ENCODE data around the gene ETV6. TPM values are rescaled to one million over a fixed set of nuclear protein-coding genes. Genes with fewer than 3 reads are reported as not detected.

ETV6 gene
- total RNA-seq, 1 donor from 2014 or later = 72.7 TPM

- intact Hi-C loops (cut with micrococcal nuclease) = no loop called here
Measured at GRCh38 chr12:11689591-11690186, 40.2 kb downstream of the ETV6 start.

- intact Hi-C loops (cut with micrococcal nuclease) = no loop called here
Measured at GRCh38 chr12:11693067-11693466, 43.6 kb downstream of the ETV6 start.

DNA sequence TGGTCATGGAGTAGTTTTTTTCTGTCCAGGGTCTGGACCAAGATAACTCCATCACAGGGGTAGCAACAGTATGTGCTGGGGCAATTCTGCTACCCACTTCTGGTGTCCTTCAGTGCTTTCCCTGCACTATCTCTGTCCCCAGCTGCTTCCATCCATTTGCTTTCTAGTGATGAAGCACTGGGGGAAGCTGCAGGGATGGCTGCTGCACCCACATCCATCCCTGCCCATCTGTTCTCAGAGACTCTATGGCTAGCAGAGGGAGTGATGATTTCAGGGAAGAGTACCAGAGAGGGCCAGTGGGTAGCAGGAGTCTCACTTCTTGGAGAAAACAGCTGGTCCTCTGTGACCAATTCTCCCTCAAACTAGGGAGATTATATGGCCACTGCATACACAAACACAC is 44.1 kb downstream of the ETV6 start:
- intact Hi-C loops (cut with micrococcal nuclease) = no loop called here

DNA sequence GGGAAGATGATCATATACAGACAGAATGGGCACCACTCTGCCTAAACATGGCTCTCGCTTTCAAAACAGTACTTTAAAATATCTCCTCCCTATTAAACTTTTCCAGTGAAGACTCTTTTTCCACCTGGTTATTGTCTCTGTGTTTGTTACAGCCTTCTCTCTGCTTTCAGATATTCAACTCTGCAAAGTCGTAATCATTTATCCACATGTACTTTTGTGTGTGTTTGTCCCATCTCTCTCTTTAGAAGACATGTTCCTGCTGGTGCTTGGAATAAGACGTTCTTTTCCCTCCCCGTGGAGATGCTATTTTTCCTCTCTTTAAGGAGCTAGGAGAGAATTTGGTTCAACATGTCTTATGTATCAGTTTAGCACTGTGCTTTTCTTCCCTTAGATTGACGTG is 45.1 kb downstream of the ETV6 start:
- intact Hi-C loops (cut with micrococcal nuclease) = no loop called here

- intact Hi-C loops (cut with micrococcal nuclease) = no loop called here
Measured at GRCh38 chr12:11695321-11695720, 45.8 kb downstream of the ETV6 start.

DNA sequence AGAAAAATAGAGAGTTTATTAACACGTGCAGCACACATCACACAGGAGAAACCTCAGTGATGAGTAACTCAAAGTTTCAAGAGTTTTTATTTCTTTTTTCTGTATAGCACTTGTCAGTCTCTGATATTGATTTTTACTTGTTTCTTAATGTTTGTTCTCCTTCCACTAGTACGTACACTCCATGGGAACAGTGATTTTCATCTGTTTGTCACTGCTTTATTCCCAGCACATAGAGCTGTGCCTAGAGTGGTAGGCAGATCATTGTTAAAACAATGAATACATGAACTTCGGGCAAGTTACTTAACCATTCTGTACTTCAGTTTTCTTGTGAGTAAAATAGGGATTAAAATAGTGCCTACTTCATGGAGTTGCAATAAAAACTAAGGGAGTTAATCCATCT is 46.6 kb downstream of the ETV6 start:
- intact Hi-C loops (cut with micrococcal nuclease) = no loop called here

GRCh38 chr12:11697131-11697530 is 47.7 kb downstream of the ETV6 start:
- intact Hi-C loops (cut with micrococcal nuclease) = no loop called here

- intact Hi-C loops (cut with micrococcal nuclease) = no loop called here
Measured at GRCh38 chr12:11697670-11698387, 48.4 kb downstream of the ETV6 start.

DNA sequence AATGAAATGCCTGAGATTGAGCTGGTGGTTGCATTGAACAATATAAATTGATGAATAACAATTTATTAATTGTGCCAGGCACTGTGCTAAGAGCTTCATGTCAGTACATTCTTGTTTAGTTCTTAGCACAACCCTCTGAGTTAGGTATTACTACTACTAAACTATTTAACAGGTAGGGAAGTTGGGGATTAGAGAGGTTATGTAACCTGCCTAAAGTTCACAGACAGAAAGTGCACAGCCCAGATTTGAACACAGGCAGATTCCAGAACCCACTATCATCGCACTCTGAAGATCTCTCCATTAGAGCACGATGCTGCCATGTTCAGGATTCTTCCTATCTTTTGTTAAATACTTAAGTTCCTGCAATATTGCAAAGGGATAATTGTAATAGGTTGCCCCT is 49.3 kb downstream of the ETV6 start:
- intact Hi-C loops (cut with micrococcal nuclease) = no loop called here

DNA sequence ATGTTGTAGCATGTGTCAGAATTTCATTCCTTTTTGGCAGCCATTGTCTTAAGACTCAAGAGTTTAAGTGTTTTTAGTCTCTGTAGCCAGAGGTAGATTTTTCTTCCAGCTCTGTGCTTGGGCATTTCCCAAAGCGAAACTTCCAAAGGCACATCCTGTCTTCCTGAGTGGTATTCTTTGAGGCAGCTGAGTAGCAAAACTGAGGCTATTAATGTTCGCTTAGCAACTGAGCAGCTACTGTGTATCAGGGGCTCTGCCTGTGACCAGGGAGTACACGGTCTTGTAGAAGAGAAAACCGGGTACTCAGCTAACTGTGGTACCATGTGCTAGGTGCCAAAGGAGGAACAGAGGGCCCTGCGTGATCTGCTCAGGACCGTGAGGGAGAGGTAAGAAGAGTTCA is 52.0 kb downstream of the ETV6 start:
- intact Hi-C loops (cut with micrococcal nuclease) = no loop called here

DNA sequence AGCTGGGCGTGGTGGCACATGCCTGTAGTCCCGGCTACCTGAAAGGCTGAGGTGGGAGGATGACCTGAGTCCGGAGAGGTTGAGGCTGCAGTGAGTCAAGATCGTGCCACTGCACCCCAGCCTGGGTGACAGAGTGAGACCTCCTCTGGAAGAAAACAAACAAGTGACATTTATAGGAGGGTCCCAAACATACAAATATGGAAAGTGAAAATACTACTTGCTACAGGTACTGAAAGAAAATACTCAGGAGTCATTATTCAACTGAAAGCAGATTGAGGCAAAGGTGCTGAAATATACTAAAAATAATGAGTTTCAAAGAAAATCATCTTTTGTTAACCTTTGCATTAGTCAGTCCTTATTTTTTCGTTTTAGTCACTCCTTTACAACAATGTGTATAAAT is 53.5 kb downstream of the ETV6 start:
- intact Hi-C loops (cut with micrococcal nuclease) = no loop called here

DNA sequence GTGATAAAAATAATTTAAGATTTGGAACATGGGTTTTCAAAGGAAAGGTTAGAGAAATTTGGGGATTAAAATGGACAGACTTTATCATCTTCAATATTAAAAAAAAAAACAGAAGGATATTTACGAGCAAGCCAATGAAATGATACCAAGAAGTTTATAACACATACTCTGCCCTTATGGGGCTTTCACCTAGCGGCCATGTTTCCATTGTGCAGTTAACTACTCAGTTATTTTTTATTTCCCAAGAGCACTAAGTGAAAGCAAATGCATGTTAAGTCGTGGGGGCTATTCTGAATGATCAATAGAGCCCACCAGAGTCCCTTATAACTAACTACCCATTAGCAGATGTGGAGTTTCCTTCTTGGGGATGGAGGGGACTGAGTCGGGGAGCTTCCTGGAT is 53.9 kb downstream of the ETV6 start:
- intact Hi-C loops (cut with micrococcal nuclease) = no loop called here

DNA sequence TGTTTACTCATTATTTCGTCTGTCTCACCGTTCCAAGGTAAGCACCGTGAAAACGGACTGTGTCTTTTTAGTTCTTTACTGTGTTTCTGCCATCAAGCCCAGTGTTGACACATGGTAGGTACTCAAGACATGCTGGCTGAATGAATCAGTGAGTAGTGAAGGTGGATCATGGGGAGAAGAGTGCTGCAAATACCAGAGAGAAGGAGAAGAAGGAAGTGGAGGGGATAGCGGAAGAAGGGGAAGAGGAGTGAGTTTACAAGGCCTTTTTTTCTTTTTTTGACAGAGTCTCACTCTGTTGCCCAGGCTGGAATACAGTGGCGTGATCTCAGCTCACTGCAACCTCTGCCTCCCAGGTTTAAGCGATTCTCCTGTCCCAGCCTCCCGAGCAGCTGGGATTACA is 54.6 kb downstream of the ETV6 start:
- intact Hi-C loops (cut with micrococcal nuclease) = no loop called here

- intact Hi-C loops (cut with micrococcal nuclease) = no loop called here
Measured at GRCh38 chr12:11705010-11705409, 55.5 kb downstream of the ETV6 start.

GRCh38 chr12:11706509-11707379 is 57.3 kb downstream of the ETV6 start:
- intact Hi-C loops (cut with micrococcal nuclease) = no loop called here

- intact Hi-C loops (cut with micrococcal nuclease) = no loop called here
Measured at GRCh38 chr12:11707535-11707934, 58.1 kb downstream of the ETV6 start.

DNA sequence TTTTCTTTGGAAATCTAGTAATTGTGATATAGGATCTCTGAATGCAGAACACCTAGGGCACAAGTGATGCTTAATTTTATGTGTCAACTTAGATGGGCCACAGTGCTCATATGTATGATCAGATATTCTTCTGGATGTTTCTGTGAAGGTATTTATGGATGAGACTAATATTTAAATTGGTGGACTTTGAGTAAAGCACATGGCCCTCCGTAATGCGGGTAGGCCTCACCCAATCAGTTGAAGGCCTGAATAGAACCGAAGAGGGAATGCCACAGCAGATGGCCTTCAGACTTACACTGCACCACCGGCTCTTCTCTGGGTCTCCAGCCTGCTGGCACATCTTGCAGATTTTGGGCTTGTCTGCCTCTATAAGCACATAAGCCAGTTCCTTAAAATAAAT is 60.0 kb downstream of the ETV6 start:
- intact Hi-C loops (cut with micrococcal nuclease) = no loop called here

GRCh38 chr12:11710431-11710830 is 61.0 kb downstream of the ETV6 start:
- intact Hi-C loops (cut with micrococcal nuclease) = no loop called here

DNA sequence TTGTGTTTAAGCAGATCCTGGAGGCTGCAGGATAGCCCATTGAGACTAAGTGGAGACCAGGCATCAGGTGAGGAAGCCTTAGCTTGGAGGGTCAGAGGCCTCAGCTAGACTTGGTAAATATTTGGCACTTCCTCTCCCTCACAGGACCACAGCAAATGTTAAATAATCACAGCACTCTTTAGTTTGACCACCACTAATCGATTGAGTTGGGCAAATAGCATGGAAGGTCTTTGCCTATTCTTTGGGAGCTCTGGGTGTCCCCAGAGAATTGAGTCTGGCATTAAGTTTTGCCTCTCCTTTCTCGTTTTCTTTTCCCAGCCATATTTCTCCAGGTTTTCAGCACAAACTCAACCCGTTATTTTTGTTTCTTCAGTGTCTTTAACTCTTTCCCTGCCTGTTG is 61.4 kb downstream of the ETV6 start:
- intact Hi-C loops (cut with micrococcal nuclease) = no loop called here

DNA sequence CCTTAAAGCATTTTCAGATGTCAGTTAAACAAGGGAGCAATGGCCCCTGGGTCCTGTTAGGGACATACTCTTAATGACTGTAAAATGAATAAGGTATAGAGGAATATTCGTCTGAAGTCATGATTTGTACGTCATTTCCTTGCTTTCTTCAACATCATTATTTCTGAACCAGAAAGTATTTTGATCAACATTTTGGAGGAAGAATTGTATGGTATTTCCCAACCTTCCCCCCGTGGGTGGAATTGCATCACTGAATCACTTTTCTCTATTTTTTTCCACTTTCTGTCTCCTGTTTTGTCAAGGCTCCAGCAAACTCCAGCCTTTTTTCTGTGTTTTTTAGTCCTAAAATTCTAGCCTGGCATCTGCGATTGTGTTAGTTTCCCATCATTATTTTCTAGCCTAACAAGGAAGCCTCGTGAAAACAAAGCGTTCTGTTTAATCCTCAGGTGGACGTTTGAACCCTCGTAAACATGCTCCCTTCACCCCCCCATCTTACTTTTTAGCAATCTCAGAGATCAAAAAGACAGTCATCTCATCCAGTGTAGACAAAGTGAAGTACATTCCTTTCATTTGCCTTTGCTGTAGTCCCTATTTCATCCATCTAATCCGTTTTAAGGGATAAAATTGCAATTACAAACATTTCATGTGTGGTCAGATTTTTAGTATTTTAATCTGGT is 62.3 kb downstream of the ETV6 start:
- intact Hi-C loops (cut with micrococcal nuclease) = no loop called here

GRCh38 chr12:11712491-11712890 is 63.0 kb downstream of the ETV6 start:
- intact Hi-C loops (cut with micrococcal nuclease) = no loop called here

DNA sequence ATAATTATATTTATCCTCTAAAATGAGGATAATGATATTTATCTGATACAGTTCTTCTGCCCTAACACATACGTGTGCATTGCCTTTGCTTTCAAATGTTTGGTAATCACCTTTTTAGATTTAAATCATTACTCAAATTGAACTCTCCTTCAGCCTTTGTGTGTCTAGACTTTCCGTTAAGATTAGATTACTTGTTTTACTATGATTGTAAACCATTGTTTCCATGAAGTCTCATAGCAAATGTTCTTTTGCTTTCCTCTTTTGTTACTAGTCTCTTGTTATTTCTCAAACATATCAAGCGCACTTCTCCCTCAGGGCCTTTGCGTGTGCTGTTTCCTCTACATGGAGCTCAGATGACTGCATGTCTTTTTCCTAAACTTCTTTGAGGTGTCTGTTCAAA is 63.7 kb downstream of the ETV6 start:
- intact Hi-C loops (cut with micrococcal nuclease) = no loop called here

Data from T-helper 1 cell treated with Interleukin-12 subunit alpha and Interleukin-12 subunit beta and Interleukin-4 antibody, amounts not matched to agents 30 ng/mL and 1 ng/mL, for 36 hours (primary cell).